SIG-M5 treated with dmso at 0.1 percent for 504 hours (cell line): Measurements from ENCODE around the gene PICK1.

Experiments
- DNase-seq: peaks from one replicate; lab custom pipeline; 2025; ENCODE audit not compliant: unreplicated experiment; lab: John Stamatoyannopoulos, UW

The PICK1 gene

GRCh38 chr22:38087855-38088254 lies 30.7 kb downstream of the PICK1 start:
- no peak for DNase-seq

- DNase-seq = no peak
Measured at GRCh38 chr22:38088629-38089473, 31.6 kb downstream of the PICK1 start.

- no peak for DNase-seq
Measured at GRCh38 chr22:38089474-38089851, 32.3 kb downstream of the PICK1 start.

- DNase-seq = no peak
Measured at GRCh38 chr22:38097058-38097457, 39.9 kb downstream of the PICK1 start.

- no peak for DNase-seq
Measured at GRCh38 chr22:38097557-38098409, 40.6 kb downstream of the PICK1 start.

- DNase-seq = no peak
Measured at GRCh38 chr22:38098410-38099249, 41.4 kb downstream of the PICK1 start.

- DNase-seq = no peak
Measured at GRCh38 chr22:38103641-38104040, 46.4 kb downstream of the PICK1 start.

GRCh38 chr22:38104084-38104483 lies 46.9 kb downstream of the PICK1 start:
- DNase-seq = peak; percentile 20

GRCh38 chr22:38106814-38107578 lies 49.8 kb downstream of the PICK1 start:
- DNase-seq = no peak

GRCh38 chr22:38107692-38108515 lies 50.7 kb downstream of the PICK1 start:
- no peak for DNase-seq

GRCh38 chr22:38108561-38109319 lies 51.5 kb downstream of the PICK1 start:
- DNase-seq = no peak

- DNase-seq = no peak
Measured at GRCh38 chr22:38109371-38110001, 52.3 kb downstream of the PICK1 start.

GRCh38 chr22:38110008-38110862 lies 53.0 kb downstream of the PICK1 start, which contains the start of gene BAIAP2L2:
BAIAP2L2 (minus strand) TSS chr22:38110684; CDS start chr22:38110525, 159 bp downstream.
- no peak for DNase-seq

- no peak for DNase-seq
Measured at GRCh38 chr22:38110863-38111852, 54.0 kb downstream of the PICK1 start.

- DNase-seq = no peak
Measured at GRCh38 chr22:38111925-38112355, 54.7 kb downstream of the PICK1 start.

- no peak for DNase-seq
Measured at GRCh38 chr22:38112381-38112780, 55.2 kb downstream of the PICK1 start.
